PFSK-1 (cell line): ENCODE measurements around the gene CORIN. TPM values are rescaled to one million over a fixed set of nuclear protein-coding genes. Genes with fewer than 3 reads are reported as not detected.

ENCODE experiments used
- FOXP2 ChIP-seq: optimal IDR thresholded peaks from 2 replicates; pipeline ENCODE3; 2011; ENCODE audit warnings: borderline replicate concordance, control low read depth, inconsistent platforms; ENCODE audit not compliant: insufficient read depth; ENCODE audit errors: extremely low read length, extremely low read depth
- POLR2AphosphoS5 ChIP-seq: IDR thresholded peaks from 2 replicates; pipeline ENCODE4 v1.6.1; 2012; ENCODE audit warnings: low read depth, mild to moderate bottlenecking, control low read depth, low read length, moderate library complexity
- REST ChIP-seq, 2 experiments: IDR thresholded peaks; 2 replicates each; pipeline versions ENCODE4 v1.6.1 to v1.8.0; 2011 to 2012; ENCODE audit warnings: low read depth in 2 of 2, low read length in 2 of 2, control low read depth in 1 of 2, inconsistent platforms in 1 of 2, mild to moderate bottlenecking in 1 of 2, moderate library complexity in 1 of 2; ENCODE audit not compliant: insufficient read depth in 1 of 2
- SIN3A ChIP-seq: IDR thresholded peaks from 2 replicates; pipeline ENCODE4 v1.6.1; 2012; ENCODE audit warnings: mild to moderate bottlenecking, low read length, moderate library complexity, borderline replicate concordance; ENCODE audit not compliant: insufficient read depth
- TAF1 ChIP-seq: IDR thresholded peaks from 2 replicates; pipeline ENCODE4 v1.6.1; 2012; ENCODE audit warnings: low read length, control low read depth, borderline replicate concordance; ENCODE audit not compliant: insufficient read depth
- polyA plus RNA-seq: library from polyadenylated mRNA; unstranded; fragments of >200 nt; gene quantifications from one replicate; pipeline ENCODE4 v1.2.1, GENCODE V29; 2012; ENCODE audit warnings: low read depth, missing spikeins; ENCODE audit not compliant: insufficient read length

Gene CORIN
- polyA plus RNA-seq = not detected

- TF ChIP-seq FOXP2 (no peak), SIN3A (no peak), REST (IDR thresholded peaks at IDR 0.05; ENCODE audit: insufficient read depth in 1 of 2, low read depth in 2 of 2, low read length in 2 of 2) (no peak), POLR2AphosphoS5 (no peak), TAF1 (no peak)
Observed at GRCh38 chr4:47837908-47838294, at the start of gene CORIN. Gene CORIN (minus strand): TSS chr4:47838067. CDS start chr4:47837949, 118 bp downstream.

GRCh38 chr4:47882228-47882627 is 44.4 kb upstream of the CORIN start:
- TF ChIP-seq POLR2AphosphoS5 = no peak
- no peak for TF ChIP-seq REST (IDR thresholded peaks at IDR 0.05; ENCODE audit: insufficient read depth in 1 of 2, low read depth in 2 of 2, low read length in 2 of 2)
- no peak for TF ChIP-seq SIN3A
- no peak for TF ChIP-seq FOXP2
- no peak for TF ChIP-seq TAF1

GRCh38 chr4:47879458-47879857 is 41.6 kb upstream of the CORIN start:
- TF ChIP-seq POLR2AphosphoS5 = no peak

GRCh38 chr4:47876784-47877546 is 39.1 kb upstream of the CORIN start:
- TF ChIP-seq REST (IDR thresholded peaks at IDR 0.05; ENCODE audit: insufficient read depth in 1 of 2, low read depth in 2 of 2, low read length in 2 of 2) (no peak), FOXP2 (no peak), POLR2AphosphoS5 (no peak), TAF1 (no peak), SIN3A (no peak)

- TF ChIP-seq POLR2AphosphoS5 (no peak), FOXP2 (no peak), REST (IDR thresholded peaks at IDR 0.05; ENCODE audit: insufficient read depth in 1 of 2, low read depth in 2 of 2, low read length in 2 of 2) (no peak), SIN3A (no peak), TAF1 (no peak)
Observed at GRCh38 chr4:47876310-47876709, 38.4 kb upstream of the CORIN start.
